Epithelial cell of prostate (primary cell): ENCODE measurements around the gene GNG2.
A peak's percentile ranks its signal among the peaks of the same experiment; 100 is the strongest.

ENCODE experiments used
- DNase-seq: peaks from one replicate; pipeline ENCODE4 v3.0.0-alpha.2; 2011; ENCODE audit warnings: low read depth, low spot score
- H3K27ac ChIP-seq: fragments of 450-650 bp; 2 replicates; pipeline ENCODE4 v1.5.1; 2017; ENCODE audit warnings: mild to moderate bottlenecking

Gene GNG2

GRCh38 chr14:52013984-52014600 lies 153.7 kb downstream of the GNG2 start:
- no peak for DNase-seq
- H3K27ac ChIP-seq, result no peak overlapping the region

DNA sequence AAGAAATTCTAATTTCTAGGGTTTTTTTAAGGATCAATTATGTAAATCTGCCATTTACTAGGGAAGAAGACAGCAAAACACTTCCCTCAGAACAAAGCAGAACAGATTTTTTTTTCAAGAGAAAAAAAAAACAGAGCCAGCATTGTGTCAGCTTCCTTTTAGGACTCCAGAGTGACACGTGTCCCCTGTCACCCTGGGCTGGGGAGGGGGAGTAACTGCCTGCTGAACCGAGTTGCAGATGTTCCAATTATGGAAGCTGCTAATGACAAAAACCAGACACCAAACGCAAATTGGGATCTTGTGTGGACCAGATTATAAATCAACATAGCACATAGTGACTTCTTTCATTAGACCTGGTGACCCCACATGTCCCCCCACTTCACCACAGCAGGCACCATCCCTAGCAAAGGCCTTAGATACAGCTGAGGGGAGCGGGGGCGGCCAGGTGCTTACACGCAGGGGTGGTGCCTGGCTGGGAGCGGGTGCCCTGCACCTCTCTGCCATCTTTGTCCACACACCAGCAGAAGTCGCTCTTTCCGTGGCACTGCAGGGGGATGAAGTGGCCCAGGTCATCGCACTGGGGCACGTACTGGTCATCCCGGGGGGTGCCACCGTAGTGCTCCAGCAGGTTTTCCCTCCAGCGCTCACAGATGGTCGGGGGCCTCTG lies 154.3 kb downstream of the GNG2 start:
- H3K27ac ChIP-seq, result no peak overlapping the region
- DNase-seq, result no peak

GRCh38 chr14:52015411-52016030 lies 155.1 kb downstream of the GNG2 start:
- no peak for DNase-seq
- no peak overlapping the region for H3K27ac ChIP-seq

DNA sequence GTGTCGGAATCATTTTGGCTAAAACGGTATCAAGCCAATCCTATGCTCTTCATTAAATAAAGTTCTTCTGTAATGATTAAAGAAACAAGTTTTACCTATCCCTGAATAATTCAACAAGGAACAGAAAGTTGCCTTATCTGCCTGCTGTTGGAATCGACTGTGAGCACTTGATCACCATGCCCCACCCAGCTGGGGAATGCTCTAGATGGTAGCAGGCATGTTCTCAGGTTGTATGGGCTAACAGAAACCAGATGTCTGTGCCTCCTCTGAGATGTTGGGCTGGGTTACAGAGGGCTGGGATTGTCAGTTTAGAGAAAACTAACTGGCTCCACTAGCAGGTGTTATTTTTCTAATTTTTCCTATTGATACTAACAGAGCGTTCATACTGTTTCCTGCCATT lies 157.8 kb downstream of the GNG2 start:
- peak; percentile 29 for DNase-seq
- no peak overlapping the region for H3K27ac ChIP-seq

GRCh38 chr14:52018970-52019369 lies 158.6 kb downstream of the GNG2 start:
- no peak for DNase-seq
- no peak overlapping the region for H3K27ac ChIP-seq
